Hepatocyte (in vitro differentiated cells): Measurements from ENCODE around the gene FILIP1L.

Experiments used
- CTCF ChIP-seq: fragments of 200-600 bp; sonication (generic); IDR thresholded peaks from 2 replicates; pipeline ENCODE4 v1.5.1; 2016; ENCODE audit warnings: antibody characterized with exemption, mild to moderate bottlenecking; ENCODE audit not compliant: poor library complexity
- EZH2 ChIP-seq: fragments of 200-600 bp; sonication (generic); IDR thresholded peaks from 2 replicates; pipeline ENCODE4 v1.6.1; 2016; ENCODE audit warnings: antibody characterized with exemption, mild to moderate bottlenecking, borderline replicate concordance
- EZH2phosphoT487 ChIP-seq: fragments of 200-600 bp; sonication (generic); IDR thresholded peaks from one replicate; pipeline ENCODE4 v1.6.1; 2018; ENCODE audit warnings: antibody characterized with exemption, mild to moderate bottlenecking, low read depth, moderate library complexity; ENCODE audit not compliant: unreplicated experiment, severe bottlenecking

- TF ChIP-seq CTCF (no peak), EZH2 (no peak), EZH2phosphoT487 (no peak)
These were observed 27.3 kb upstream of the FILIP1L start for GRCh38 chr3:100141586-100141985.
